SK-N-SH (cell line): ENCODE measurements around the gene CEP95.

ENCODE experiments used
- ELF1 ChIP-seq: IDR thresholded peaks from 2 replicates; pipeline ENCODE4 v1.4.0; 2012
- EP300 ChIP-seq, 2 experiments: IDR thresholded peaks; 2 replicates each; pipeline versions ENCODE4 v1.4.0 to v1.6.1; 2012; ENCODE audit warnings: borderline replicate concordance in 1 of 2, low read depth in 1 of 2, low read length in 1 of 2
- FOXJ3 ChIP-seq: sonication (generic); formaldehyde crosslinking; IDR thresholded peaks from 2 replicates; pipeline ENCODE4 v1.5.1; 2020; ENCODE audit warnings: mild to moderate bottlenecking, missing genetic modification reagents
- GABPA ChIP-seq: IDR thresholded peaks from 2 replicates; pipeline ENCODE4 v1.4.0; 2012; ENCODE audit warnings: low read depth, mild to moderate bottlenecking
- NFIC ChIP-seq: IDR thresholded peaks from 2 replicates; pipeline ENCODE4 v1.4.0; 2012; ENCODE audit warnings: borderline replicate concordance
- POLR2AphosphoS5 ChIP-seq: IDR thresholded peaks from 2 replicates; pipeline ENCODE4 v1.6.1; 2012; ENCODE audit warnings: low read depth, low read length
- RCOR1 ChIP-seq: fragments of 150-350 bp; IDR thresholded peaks from 2 replicates; pipeline ENCODE4 v1.6.1; 2017; ENCODE audit warnings: antibody characterized with exemption, low read length
- TCF12 ChIP-seq: IDR thresholded peaks from 2 replicates; pipeline ENCODE4 v1.4.0; 2012
- TF ChIP-seq, protein P1 (sequence below): fragments of 200-600 bp; sonication (generic); IDR thresholded peaks from 2 replicates; pipeline ENCODE4 v1.6.1; 2017; ENCODE audit warnings: antibody characterized with exemption, mild to moderate bottlenecking, moderate library complexity
- TF ChIP-seq, protein P2 (sequence below): fragments of 150-350 bp; IDR thresholded peaks from 2 replicates; pipeline ENCODE4 v1.6.1; 2017; ENCODE audit warnings: antibody characterized with exemption, low read length, low read depth, borderline replicate concordance

DNA sequence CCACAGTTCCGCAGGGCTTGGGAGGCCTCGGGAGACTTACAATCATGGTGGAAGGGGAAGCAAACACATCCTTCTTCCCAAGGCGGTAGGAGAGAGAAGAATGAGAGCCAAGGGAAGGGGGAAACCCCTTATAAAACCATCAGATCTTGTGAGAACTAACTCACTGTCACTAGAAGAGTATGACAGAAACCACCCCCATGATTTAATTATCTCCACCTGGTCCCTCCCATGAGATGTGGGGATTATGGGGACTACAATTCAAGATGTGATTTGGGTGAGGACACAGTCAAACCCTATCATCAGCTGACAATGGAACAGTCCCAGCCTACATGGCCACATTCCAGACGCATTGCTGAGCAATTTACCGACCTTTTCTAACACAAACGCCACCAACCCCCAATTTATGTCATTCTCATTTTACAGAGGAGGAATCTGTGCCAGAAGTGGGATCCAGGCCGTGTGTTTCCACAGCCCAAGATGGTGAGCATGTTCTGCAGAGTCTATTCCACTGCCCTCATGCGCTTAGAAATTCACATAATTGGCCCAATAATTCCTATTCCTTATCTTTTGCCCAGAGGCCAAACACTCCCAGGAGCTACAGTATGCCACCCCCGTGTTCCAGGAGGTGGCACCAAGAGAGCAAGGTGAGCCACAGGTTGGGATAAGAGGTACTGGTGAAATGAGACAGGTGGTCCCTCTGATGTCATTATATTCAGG lies 40.6 kb upstream of the CEP95 start:
- TF ChIP-seq TCF12 (no peak), FOXJ3 (CRISPR knock-in tag) (no peak), ELF1 (no peak), POLR2AphosphoS5 (no peak), RCOR1 (no peak), GABPA (no peak), EP300 (IDR thresholded peaks at IDR 0.05; ENCODE audit: borderline replicate concordance in 1 of 2, low read depth in 1 of 2, low read length in 1 of 2) (no peak), NFIC (no peak)
- TF ChIP-seq, protein P1, sequence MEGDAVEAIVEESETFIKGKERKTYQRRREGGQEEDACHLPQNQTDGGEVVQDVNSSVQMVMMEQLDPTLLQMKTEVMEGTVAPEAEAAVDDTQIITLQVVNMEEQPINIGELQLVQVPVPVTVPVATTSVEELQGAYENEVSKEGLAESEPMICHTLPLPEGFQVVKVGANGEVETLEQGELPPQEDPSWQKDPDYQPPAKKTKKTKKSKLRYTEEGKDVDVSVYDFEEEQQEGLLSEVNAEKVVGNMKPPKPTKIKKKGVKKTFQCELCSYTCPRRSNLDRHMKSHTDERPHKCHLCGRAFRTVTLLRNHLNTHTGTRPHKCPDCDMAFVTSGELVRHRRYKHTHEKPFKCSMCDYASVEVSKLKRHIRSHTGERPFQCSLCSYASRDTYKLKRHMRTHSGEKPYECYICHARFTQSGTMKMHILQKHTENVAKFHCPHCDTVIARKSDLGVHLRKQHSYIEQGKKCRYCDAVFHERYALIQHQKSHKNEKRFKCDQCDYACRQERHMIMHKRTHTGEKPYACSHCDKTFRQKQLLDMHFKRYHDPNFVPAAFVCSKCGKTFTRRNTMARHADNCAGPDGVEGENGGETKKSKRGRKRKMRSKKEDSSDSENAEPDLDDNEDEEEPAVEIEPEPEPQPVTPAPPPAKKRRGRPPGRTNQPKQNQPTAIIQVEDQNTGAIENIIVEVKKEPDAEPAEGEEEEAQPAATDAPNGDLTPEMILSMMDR, result no peak
- TF ChIP-seq, protein P2, sequence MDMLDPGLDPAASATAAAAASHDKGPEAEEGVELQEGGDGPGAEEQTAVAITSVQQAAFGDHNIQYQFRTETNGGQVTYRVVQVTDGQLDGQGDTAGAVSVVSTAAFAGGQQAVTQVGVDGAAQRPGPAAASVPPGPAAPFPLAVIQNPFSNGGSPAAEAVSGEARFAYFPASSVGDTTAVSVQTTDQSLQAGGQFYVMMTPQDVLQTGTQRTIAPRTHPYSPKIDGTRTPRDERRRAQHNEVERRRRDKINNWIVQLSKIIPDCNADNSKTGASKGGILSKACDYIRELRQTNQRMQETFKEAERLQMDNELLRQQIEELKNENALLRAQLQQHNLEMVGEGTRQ, result no peak
